ENCODE data around the gene LHFPL2. TPM values are rescaled to one million over a fixed set of nuclear protein-coding genes. Genes with fewer than 3 reads are reported as not detected.
A peak's percentile ranks its signal among the peaks of the same experiment; 100 is the strongest.

Gene LHFPL2
- total RNA-seq, 3 donors from 2014 or later = 44.8 to 63.6 (median 50.2) TPM

- Histone ChIP-seq H3K4me3 (no peak overlapping the region), H3K36me3 (ENCODE audit: low read depth) (no peaks in the 10 kb centered on the region), H3K9me3 (no peaks in the 10 kb centered on the region), H3K4me1 (ENCODE audit: low read depth) (peaks cover 15% of the 10 kb centered on the region)
- DNase-seq (no peak), ATAC-seq (no peak)
- intact Hi-C loops (cut with DNase I, micrococcal nuclease) = loop anchor here in 1 of 2 donors (10.0 kb wide), 1 partner anchor 1091 kb away; no protein-coding TSS in a partner anchor
- TF ChIP-seq CTCF (IDR thresholded peaks at IDR 0.05) = no peak
Measured at GRCh38 chr5:78605611-78606010, 43.0 kb downstream of the LHFPL2 start.

- peaks cover 15% of the 10 kb centered on the region for H3K4me1 ChIP-seq (ENCODE audit: low read depth)
- H3K9me3 ChIP-seq = no peaks in the 10 kb centered on the region
- TF ChIP-seq CTCF (IDR thresholded peaks at IDR 0.05) = no peak
- ATAC-seq (peak; percentile 32), DNase-seq (no peak)
- intact Hi-C loops (cut with DNase I, micrococcal nuclease) = loop anchor here in 1 of 2 donors (10.0 kb wide), 1 partner anchor 1090 kb away; no protein-coding TSS in a partner anchor
- no peak overlapping the region for H3K4me3 ChIP-seq
- no peaks in the 10 kb centered on the region for H3K36me3 ChIP-seq (ENCODE audit: low read depth)
Measured at GRCh38 chr5:78604689-78605285, 43.8 kb downstream of the LHFPL2 start.

- Histone ChIP-seq H3K4me1 (ENCODE audit: low read depth) (peaks cover 15% of the 10 kb centered on the region), H3K4me3 (no peak overlapping the region), H3K9me3 (no peaks in the 10 kb centered on the region), H3K36me3 (ENCODE audit: low read depth) (no peaks in the 10 kb centered on the region)
- intact Hi-C loops (cut with DNase I, micrococcal nuclease) = loop anchor here in 1 of 2 donors (10.0 kb wide), 1 partner anchor 1089 kb away; no protein-coding TSS in a partner anchor
- no peak for ATAC-seq
- no peak for TF ChIP-seq CTCF (IDR thresholded peaks at IDR 0.05)
- DNase-seq = no peak
Measured at GRCh38 chr5:78603636-78604175, 44.9 kb downstream of the LHFPL2 start.

- DNase-seq (no peak), ATAC-seq (no peak)
- H3K9me3 ChIP-seq = no peaks in the 10 kb centered on the region
- no peaks in the 10 kb centered on the region for H3K36me3 ChIP-seq (ENCODE audit: low read depth)
- intact Hi-C loops (cut with DNase I, micrococcal nuclease) = loop anchor here in 1 of 2 donors (10.0 kb wide), 1 partner anchor 1088 kb away; no protein-coding TSS in a partner anchor
- TF ChIP-seq CTCF (IDR thresholded peaks at IDR 0.05) = no peak
- H3K4me1 ChIP-seq (ENCODE audit: low read depth) = peaks cover 15% of the 10 kb centered on the region
- H3K4me3 ChIP-seq = no peak overlapping the region
Measured at GRCh38 chr5:78602400-78602799, 46.2 kb downstream of the LHFPL2 start.

GRCh38 chr5:78601559-78602314, 46.8 kb downstream of the LHFPL2 start:
- no peak for TF ChIP-seq CTCF (IDR thresholded peaks at IDR 0.05)
- no peak overlapping the region for H3K4me3 ChIP-seq
- ATAC-seq (peak; percentile 85), DNase-seq (no peak)
- H3K36me3 ChIP-seq (ENCODE audit: low read depth) = no peaks in the 10 kb centered on the region
- intact Hi-C loops (cut with DNase I, micrococcal nuclease) = loop anchor here in 1 of 2 donors (10.0 kb wide), 1 partner anchor 1087 kb away; no protein-coding TSS in a partner anchor
- peaks cover 15% of the 10 kb centered on the region for H3K4me1 ChIP-seq (ENCODE audit: low read depth)
- H3K9me3 ChIP-seq = no peaks in the 10 kb centered on the region

Data from mucosa of descending colon (tissue), 3 donors.